Peyer's patch (tissue), 4 donors: ENCODE data around the gene DPP9.

Source experiments
- POLR2A ChIP-seq, 2 donors: fragments of 450-650 bp; IDR thresholded peaks; one replicate each; pipeline ENCODE4 v1.5.1; 2017; ENCODE audit warnings: antibody characterized with exemption in 2 of 2, mild to moderate bottlenecking in 2 of 2, moderate library complexity in 2 of 2
- TF ChIP-seq, protein P1 (sequence below), 6 experiments: fragments of 450-650 bp in 4 of 6; fragments of 200-600 bp in 2 of 6; sonication (generic) in 1 of 6; IDR thresholded peaks; one replicate each; pipeline ENCODE4 v1.5.1; 2017 to 2019; ENCODE audit warnings: antibody characterized with exemption in 6 of 6, mild to moderate bottlenecking in 3 of 6, moderate library complexity in 1 of 6

DNA sequence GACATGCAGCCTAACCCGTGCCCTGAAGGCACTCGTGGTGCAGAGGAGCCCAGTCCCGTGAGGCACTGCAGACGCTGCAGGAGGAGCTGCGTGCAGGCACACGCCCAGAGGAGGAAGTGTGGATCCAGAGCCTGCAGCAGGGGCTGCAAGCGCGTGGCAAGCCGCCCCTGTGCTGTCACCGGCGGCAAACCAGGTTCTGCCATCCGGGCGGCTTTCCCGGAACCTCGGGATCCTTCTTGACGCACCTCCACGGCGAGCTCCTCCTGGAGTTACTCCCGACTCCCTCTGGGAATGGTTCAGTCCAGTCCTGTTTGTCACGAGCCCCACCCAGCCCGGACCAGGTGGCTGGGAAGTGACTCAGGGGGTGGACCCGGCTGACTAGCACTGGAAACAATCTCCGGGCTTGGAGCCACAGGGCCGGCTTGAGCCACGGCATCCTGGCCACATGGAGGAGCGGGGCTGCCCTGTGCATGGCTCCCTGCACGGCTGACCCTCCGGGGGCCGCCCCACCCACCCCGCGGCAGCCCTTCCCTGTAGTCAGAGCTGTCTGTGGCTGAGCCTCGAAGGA lies 10.2 kb downstream of the DPP9 start:
- TF ChIP-seq, protein P1, sequence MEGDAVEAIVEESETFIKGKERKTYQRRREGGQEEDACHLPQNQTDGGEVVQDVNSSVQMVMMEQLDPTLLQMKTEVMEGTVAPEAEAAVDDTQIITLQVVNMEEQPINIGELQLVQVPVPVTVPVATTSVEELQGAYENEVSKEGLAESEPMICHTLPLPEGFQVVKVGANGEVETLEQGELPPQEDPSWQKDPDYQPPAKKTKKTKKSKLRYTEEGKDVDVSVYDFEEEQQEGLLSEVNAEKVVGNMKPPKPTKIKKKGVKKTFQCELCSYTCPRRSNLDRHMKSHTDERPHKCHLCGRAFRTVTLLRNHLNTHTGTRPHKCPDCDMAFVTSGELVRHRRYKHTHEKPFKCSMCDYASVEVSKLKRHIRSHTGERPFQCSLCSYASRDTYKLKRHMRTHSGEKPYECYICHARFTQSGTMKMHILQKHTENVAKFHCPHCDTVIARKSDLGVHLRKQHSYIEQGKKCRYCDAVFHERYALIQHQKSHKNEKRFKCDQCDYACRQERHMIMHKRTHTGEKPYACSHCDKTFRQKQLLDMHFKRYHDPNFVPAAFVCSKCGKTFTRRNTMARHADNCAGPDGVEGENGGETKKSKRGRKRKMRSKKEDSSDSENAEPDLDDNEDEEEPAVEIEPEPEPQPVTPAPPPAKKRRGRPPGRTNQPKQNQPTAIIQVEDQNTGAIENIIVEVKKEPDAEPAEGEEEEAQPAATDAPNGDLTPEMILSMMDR (IDR thresholded peaks at IDR 0.05), result no peak
- TF ChIP-seq POLR2A (IDR thresholded peaks at IDR 0.05), result no peak
